Midbrain (tissue), 1 donor: ENCODE measurements around the gene LRP4.

Experiments
- DNase-seq: peaks from one replicate; lab custom pipeline; 2025; lab: John Stamatoyannopoulos, UW

Gene LRP4

DNA sequence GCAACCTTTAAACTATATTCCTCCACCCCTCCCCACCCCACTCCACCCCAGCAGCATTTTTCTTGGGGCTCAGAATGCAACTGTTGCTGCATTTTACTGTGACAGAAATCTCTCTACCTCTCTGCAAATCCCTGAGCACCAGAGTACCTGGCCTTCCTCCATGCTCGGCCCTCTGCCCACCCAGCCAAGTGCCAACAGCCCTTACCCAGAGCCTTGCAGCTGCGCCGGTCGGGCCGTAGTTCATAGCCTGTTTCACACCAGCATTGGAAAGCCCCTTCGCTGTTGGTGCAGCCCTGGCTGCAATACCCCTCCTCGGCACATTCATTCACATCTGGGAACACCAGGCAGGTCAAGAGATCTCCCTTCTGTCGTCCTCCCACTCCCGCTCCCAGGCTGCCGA is 23.4 kb downstream of the LRP4 start:
- no peak for DNase-seq

DNA sequence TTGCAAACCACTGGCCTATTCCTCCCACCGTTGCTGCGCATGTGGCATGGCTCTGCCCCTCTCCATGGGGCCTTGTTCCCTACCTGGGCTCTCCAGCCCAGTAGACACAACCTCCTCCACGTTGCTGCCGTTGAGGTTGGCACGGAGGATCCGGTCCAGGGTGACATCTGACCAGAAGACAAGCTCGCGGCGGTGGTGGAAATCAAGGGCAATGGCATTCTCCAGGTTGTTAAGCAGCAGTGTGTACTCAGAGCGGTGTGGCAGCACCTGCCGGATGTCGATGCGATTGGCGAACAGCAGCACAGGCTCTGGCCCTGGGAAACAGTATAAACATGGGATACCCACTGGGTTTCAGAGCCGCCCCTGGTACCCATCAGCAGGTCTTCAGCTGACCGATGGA is 23.8 kb downstream of the LRP4 start:
- no peak for DNase-seq

DNA sequence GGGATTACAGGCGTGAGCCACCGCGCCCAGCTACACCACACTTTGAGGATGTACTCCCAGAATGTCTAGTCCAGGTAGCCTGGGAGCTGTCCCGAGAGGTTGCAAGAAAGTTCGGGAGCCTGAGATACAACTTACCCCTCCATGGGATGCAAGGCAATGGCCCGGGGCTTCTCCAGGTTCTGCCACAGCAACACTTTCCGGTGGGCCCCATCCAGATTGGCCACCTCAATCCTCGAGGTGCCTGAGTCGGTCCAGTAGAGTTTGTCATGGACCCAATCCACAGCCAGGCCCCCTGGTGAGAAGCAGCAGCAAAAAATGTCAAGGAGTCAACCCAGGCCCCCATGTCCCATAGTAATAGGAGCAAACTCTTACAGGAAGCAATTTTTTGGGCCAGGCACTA is 25.5 kb downstream of the LRP4 start:
- no peak for DNase-seq

DNA sequence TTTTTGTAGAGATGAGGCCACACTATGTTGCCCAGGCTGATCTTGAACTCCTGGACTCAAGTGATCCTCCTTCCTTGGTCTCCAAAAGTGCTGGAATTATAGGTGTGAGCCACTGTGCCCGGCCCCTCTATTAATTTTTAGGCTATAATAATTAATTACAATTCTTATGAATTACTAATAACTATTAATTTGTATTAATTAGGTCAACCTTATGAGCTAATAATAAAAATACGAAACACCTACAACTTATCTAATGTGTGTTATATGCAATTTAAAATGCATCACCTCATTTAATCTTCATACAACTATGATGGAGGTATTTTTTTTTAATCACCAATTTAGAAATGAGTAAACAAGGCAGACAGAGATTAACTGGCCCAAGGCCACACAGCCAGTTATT is 26.2 kb downstream of the LRP4 start:
- no peak for DNase-seq

DNA sequence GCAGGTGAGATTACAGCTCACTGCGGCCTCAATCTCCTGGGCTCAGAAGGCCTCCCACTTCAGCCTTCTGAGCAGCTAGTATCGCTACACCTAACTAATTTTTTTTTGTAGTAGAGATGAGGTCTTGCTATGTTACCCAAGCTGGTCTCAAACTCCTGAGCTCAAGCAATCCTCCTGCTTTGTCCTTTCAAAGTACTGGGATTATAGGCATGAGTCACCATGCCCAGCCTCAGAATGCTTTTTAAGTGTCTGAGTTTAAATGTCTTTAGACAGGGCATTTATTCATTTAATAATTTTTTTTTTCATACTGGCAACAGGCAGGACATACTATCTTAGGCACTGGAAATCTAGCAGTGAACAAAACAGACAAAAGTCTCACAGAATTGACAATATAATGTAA is 27.7 kb downstream of the LRP4 start:
- DNase-seq, result no peak

DNA sequence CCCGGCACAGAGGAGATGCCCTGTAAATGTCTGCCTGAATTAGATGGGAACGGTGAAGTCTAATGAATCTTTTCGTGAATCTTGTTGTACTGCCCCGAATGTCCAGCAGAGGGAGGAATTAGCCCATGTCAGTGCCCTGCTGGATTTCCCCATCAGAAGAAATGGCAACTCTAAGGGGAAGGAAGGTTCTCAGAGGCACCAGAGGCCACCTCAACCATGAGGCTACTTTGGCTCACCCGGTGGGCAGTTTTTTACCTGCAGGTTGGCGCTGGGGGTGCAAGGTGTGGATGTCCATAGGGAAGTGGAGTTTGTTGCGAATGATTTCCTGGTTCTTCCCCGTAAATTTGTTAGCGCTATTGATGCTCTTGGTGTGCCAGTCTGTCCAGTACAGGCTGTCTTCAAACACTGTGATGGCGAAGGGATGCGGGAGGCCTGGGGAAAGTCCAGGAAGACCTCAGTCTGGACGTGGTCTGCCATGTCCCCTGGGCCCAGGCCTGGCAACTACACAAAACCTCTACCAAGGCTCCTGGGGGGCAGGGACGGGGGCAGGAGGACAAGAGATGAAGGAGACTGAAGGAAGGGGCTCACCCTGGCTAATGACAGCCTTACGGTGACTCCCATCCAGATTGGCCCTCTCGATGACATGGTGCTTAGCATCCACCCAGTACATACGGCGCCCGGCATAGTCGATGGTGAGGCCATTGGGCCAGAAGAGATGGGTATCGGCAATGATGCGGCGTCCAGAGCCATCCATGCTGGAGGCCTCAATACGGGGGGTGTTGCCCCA is 28.5 kb downstream of the LRP4 start:
- peak; percentile 88 for DNase-seq

DNA sequence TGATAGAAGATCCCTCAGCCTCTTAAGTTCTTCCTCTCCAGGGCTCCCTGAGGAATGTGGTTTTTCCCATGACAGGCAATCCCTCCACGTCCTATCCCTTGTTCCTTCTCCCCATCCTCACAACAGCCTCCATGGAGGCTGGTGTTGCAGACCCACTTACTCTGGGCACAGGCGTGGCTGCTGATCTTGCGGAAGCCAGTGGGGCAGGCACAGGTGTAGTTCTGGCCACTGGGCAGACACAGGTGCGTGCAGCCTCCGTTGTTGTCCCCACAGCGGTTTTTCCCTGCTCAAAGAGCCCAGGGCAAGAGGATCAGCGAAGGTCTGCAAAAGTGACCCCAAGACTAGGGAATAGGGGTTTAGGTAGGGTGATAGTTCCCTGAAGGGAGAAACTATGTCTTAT is 29.1 kb downstream of the LRP4 start:
- DNase-seq, result no peak

DNA sequence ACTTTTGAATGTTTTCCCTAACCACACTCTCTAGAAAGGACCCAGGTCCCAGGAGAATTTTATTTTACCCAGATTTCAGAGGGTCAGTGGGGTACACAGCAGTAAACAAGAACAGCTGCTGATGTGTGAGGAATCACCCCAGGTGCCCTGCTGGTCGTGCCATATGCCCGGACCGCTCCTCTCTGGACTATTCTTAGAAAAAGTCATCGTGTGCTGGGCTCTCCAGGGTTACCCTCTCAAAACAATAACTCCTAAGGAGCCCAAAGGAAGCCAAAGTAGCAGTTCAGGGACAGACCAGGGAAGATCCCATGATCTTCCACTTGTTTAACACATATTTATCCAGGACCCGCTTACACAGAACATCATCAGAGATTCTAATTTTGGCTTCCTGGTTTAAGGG is 29.7 kb downstream of the LRP4 start:
- no peak for DNase-seq

DNA sequence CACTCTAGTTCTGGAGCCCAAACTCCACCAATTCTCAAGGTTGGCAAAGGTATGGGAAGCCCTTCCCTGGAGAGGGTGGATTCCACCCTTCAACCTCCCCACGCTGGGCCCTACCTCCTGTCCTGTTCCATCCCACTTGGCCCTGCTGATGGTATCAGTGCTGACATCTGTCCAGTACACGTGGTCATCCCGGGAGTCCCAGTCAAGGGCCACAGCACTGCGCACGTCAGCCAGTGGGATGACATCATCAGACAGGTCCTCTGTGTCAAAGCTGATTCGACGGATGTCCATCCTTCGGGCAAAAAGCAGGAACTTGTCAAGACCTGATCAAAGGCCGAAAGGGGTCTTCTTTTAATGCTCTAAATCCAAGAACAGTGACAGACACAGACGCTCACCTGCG is 32.1 kb downstream of the LRP4 start:
- no peak for DNase-seq

DNA sequence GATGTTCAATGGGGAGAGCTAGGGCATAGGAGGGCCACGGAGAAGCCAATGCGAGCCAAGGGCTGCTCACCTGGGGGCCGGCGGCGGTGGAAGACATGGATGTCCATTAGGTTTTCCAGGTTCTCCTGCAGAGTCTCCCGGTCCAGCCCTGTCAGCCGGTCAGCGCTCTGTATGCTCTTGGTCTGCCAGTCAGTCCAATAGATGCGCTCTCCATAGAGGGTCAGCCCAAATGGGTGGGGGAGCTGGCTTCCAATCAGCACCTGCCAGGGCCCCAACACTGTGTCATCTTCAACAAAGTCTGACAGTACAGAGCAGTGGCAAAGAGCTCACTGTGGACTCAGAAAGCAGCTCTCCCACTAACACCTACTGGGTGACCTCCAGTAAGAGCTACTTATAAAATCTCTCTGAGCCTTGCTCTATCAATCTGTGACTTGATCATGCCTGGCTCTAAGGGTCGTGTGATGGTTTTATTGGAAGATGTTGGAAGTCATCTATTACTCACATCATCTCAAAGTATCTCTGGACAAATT is 39.2 kb downstream of the LRP4 start:
- no peak for DNase-seq

DNA sequence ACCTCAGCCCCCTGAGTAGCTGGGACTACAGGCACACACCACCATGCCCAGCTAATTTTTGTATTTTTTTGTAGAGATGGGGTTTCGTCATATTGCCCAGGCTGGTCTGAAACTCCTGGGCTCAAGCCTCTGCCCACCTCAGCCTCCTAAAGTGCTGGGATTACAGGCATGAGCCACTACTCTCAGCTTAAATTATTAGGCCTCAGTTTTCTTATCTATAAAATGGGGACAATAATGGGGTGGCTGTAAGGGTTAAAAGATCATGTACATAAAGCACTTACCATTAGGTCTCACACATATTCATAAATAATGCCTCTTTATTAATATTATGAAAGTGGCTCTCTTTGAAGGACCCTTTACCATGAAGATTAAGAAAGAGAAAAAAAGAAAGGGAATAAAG is 40.8 kb downstream of the LRP4 start:
- DNase-seq, result no peak

DNA sequence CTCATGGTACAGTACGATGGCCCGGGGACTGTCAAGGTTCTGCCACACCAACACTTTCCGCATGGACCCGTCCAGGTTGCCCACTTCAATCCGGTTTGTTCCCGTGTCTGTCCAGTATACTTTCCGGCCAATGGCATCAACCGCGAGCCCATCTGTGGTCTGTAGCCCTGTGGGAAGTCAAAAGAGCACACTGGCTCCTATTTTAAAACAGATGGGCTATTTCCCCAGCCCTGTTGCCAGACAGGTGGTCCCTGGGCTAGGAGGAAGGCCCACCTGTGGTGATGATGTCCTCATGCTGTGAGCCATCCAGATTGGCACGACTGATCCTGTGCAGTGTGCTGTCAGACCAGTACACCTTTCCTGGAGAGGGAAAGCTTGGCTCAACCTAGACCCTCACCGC is 41.9 kb downstream of the LRP4 start:
- no peak for DNase-seq

DNA sequence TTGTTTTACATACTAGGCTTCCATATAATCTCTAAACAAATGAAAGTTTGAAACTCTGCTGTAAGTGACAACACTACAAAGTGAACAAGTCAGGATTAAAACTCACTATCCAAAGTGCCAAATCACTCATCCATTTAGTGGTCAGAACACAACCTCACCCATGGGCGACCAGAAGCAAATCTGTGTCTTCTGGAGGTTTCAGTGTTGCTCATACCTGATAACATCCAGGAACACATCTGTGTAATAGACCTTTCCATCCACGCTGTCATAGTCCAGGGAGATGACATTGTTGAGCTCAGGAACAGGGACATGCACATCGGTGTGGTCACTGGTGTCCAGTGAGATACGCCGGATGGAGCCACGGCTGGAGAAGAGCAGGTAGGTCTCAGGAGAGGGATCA is 43.8 kb downstream of the LRP4 start:
- no peak for DNase-seq

DNA sequence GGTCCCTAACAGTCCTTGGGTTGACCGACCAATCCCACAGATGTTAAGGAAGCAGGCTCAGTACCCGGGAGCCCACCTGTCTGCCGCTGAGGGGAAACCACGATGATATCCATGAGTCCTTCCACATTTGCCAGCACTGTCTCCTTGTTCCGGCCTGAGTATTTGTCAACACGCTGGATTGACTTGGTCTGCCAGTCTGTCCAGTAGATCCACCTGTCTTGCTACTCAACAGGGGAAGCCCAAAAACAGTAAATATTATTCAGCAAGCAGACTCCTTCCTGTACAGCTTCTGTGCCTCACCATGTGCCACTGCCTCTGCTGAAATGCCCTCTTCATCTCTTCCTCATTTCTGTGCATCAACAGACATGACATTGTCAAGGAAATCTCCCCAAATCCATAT is 49.4 kb downstream of the LRP4 start:
- DNase-seq, result no peak

DNA sequence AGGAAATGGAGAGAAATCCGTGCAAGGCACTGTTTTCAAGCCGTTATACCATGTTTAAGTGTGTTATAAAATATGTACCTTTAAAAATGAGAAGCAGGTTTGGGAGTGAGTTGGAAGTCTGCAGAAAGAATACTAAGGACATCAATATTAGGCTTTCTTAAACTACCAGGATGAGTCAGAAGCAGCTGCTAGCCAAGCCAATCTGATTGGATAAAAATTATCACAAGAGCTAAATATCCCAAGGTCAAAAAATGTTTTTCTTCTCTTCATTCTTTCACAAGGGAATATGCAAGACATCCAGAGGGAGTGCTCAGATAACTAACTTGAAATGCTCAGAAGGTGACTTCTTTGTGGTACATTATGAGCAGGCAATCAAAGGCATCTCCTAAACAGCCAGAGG is 53.0 kb downstream of the LRP4 start:
- no peak for DNase-seq

DNA sequence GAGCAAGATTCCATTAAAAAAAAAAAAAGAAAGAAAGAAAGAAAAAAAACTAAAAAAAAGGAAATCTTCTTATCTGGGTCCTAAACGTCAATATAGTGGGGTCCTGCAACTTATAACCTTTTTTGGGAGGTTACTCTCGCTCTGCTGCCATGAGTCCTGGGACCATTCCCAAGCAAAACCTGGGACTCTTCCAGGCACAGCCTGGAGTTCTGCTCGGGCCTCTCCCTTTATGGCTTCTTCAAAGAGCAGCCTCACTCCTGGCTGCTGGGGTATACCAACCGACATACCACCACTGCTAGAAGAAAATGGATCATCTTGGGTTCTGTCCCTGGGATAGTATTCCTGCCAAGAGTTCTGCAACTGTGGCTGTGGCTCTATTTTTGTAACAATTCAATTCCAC is 58.1 kb downstream of the LRP4 start:
- no peak for DNase-seq

DNA sequence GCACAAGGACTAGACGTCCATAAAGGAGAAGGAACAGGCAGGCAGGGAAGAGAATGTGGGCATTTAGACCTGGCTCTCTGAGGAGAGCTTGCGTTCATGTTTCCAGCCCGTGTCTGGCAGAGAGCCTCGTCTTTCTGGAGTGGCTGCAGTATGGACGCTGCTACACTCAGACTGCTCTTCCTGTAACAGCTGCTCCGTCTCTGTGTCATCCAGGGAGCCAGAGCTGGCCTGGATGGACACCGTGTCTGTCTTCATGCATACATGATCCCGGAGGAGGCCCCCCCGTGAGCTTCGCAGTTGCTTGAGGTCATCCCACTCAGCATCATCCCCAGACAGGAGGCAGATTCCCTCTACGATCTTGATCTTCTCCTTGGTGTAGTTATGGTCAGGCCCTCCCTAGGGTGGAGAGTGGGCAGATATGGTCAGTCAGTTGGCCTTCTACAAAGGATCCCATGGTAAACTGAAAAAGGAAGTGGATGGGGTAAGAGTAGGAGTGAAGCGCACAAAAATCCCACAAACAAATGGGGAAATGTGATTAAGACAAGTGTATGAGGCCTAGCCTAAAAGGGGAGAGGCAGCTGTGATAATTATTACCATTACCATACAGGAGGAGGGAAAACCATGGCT is 59.3 kb downstream of the LRP4 start:
- DNase-seq, result no peak

DNA sequence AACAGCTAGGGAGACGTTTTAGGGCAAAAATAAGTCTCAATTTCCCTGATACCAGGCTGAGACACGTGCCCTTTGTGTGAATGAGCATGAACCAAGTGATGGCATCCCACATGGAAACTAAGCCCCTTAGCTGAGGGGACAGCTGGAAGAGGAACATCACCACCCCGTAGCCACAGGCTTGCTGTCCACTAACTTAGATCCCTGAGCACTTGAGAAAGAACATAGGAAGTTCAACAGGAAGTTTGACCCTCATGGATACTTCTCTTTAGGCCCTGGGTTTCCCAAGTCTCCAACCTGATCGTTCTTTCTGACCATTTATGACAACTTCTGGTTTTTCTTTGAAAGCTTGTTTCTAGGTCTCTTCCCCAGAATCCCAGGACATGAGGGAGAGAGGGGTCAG is 60.7 kb downstream of the LRP4 start:
- no peak for DNase-seq

DNA sequence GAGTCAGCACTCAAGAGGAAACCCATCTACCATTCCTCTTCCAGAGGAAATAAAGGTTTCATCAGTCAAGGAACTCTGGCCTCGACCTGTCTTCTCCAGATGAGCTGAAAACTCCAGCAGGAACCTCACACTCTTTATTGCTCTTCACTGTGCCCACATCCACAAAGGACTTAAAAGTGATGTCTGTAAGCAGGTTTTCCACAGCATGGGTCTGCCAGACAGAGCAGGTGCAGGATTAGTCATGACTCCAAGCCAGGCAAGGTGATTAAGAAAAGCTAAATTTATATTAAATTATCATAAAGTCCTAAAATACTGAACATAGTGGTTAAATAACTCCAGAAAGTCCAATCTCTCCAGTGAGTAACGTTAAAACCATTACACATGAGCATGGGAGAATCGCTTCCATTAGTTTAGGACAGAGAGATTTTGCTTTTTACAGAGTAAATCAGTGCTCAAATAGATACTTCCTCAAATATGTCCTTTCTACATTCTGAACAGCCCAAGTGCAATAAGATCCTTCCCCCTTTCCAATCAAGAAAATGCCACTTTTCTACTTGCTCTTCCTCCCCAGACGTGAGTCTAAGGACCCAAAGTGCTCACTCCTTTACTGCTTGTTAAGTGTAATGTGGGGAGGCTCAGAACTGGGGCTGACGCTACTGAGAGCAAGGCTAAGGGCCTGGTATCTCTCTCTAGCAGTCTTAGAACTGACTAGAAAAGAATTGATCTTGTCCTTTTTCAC is 61.6 kb downstream of the LRP4 start:
- peak; percentile 5 for DNase-seq

DNA sequence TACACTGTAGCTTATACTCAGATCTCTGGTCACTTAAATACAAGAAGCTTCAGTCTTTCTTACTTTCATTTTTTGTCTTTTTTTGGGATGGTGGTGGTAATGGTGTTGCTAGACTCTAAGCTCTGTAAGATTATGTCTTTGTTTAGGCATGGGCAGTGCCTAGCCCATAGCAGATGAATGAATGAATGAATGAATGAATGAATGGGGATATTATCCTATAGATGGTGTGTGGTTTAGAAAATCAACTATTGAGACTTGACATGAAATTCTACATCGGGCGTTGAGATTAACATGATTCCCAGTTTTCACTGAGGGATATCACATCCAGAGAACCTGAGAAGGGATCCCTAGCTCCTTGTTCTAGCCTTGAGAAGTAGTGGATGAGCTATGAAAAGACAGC is 62.5 kb downstream of the LRP4 start:
- DNase-seq, result no peak

DNA sequence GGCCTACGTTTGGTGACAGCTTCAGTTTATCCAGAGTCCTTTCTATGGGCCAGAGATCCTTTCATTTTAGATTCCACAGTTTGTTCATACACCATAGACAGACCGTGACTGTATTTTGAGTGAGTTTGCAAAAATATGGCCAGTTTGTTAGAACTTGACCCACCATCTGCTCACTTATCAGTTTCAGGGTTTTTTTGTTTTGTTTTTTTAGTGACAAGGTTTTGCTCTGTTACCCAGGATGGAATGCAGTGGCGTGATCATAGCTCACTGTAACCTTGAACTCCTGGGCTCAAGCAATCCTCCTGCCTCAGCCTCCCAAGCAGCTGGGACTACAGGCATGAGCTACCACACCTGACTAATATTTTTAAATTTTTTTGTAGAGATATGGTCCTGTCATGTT is 63.2 kb downstream of the LRP4 start:
- DNase-seq, result no peak

DNA sequence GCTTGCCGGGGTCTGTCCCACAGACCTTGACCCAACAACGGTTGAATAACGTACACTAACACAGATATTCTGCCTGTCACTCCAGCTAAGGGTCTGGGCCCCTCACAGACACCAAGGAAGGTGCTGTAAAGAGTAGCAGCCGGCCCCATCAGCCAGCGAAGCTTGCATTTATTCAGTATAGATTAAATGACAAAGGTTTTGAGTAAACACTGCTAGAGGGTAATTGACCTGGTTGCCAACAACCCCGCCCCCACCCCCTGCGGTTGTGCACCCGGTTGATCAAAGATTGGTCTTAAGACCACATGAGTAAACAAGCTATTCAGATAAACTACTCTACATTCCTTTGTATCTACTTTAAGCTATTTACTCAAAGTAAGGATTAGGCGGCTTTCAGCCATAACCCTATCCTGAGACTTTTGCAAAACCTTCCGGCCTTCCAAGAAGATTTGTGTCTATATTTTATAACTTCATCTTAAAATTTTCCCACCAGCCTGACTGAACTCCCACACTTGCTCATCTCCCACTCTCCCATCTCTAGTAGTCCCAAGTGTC is 67.4 kb downstream of the LRP4 start:
- no peak for DNase-seq

DNA sequence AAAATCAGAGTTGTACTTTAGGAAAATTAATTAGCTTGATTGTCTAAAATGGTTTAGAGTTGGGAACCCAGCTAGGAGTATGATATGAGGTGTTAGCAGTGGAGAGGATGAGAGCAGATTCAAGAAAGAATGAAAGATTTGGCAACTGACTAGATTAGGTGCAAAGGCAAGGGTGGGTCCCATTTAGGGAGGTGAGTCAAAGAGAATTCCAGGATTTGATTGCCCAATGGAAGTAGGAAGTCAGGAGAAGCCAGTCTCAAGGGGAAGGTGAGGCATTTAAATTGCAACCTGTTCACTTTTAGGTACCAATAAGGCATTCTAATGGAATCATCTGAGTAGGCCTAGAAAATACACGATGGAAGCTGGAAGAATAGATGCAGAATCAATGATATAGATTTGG is 68.7 kb downstream of the LRP4 start:
- DNase-seq, result no peak
